Neural cell (in vitro differentiated cells): Measurements from ENCODE around the gene SCCPDH. TPM values are rescaled to one million over a fixed set of nuclear protein-coding genes. Genes with fewer than 3 reads are reported as not detected.
"Not testable (repeated sequence)": the region's sequence is repeated elsewhere in the genome, so short reads cannot be mapped to it uniquely, and the experiment has no call there.

ENCODE experiments used
- H2AFZ ChIP-seq: fragments of 200-600, 300-800 bp; sonication (generic), shearing (Covaris generic); 2 replicates; pipeline ENCODE4 v1.6.0; 2014; ENCODE audit warnings: low read depth, mild to moderate bottlenecking, antibody characterized with exemption, low read length, moderate library complexity
- H3F3A ChIP-seq: fragments of 200-600 bp; shearing (Covaris generic); 2 replicates; pipeline ENCODE4 v1.6.1; 2016; ENCODE audit warnings: mild to moderate bottlenecking, moderate library complexity, mixed read lengths, antibody characterized with exemption, low read length; ENCODE audit not compliant: insufficient read depth, poor library complexity, severe bottlenecking
- H3K27ac ChIP-seq: fragments of 200-600, 300-800 bp; sonication (generic), shearing (Covaris generic); 2 replicates; pipeline ENCODE4 v1.5.1; 2014; ENCODE audit warnings: mild to moderate bottlenecking, low read length, moderate library complexity
- H3K27me3 ChIP-seq: fragments of 300-800, 200-600 bp; sonication (generic), shearing (Covaris generic); 2 replicates; pipeline ENCODE4 v1.6.0; 2014; ENCODE audit warnings: mild to moderate bottlenecking, low read depth, low read length, moderate library complexity; ENCODE audit not compliant: insufficient read depth
- H3K36me3 ChIP-seq: fragments of 300-800, 200-600 bp; sonication (generic), shearing (Covaris generic); 2 replicates; pipeline ENCODE4 v1.5.1; 2014; ENCODE audit warnings: mild to moderate bottlenecking, antibody characterized with exemption, low read length, moderate library complexity; ENCODE audit not compliant: insufficient read depth
- H3K4me2 ChIP-seq: fragments of 300-800, 200-600 bp; sonication (generic), shearing (Covaris generic); 2 replicates; pipeline ENCODE4 v1.6.0; 2014; ENCODE audit warnings: mild to moderate bottlenecking, low read length
- H3K4me3 ChIP-seq: fragments of 300-800, 200-600 bp; sonication (generic), shearing (Covaris generic); 2 replicates; pipeline ENCODE4 v1.5.1; 2014; ENCODE audit warnings: mild to moderate bottlenecking, low read length, moderate library complexity
- H3K79me2 ChIP-seq: fragments of 200-600 bp; shearing (Covaris generic); replicated peaks from 2 replicates; pipeline ENCODE4 v1.6.0; 2014; ENCODE audit warnings: mild to moderate bottlenecking, low read length, moderate library complexity; ENCODE audit not compliant: insufficient read depth
- H3K9ac ChIP-seq: fragments of 300-800, 200-600 bp; sonication (generic), shearing (Covaris generic); 2 replicates; pipeline ENCODE4 v1.6.1; 2016; ENCODE audit warnings: mild to moderate bottlenecking, low read length, mixed read lengths
- H3K9me2 ChIP-seq: fragments of 200-600 bp; shearing (Covaris generic); 2 replicates; pipeline ENCODE4 v1.6.1; 2016; ENCODE audit warnings: mild to moderate bottlenecking, low read length, mixed read lengths; ENCODE audit not compliant: insufficient read depth
- H3K9me3 ChIP-seq: fragments of 200-600, 300-800 bp; sonication (generic), shearing (Covaris generic); 2 replicates; pipeline ENCODE4 v1.6.1; 2016; ENCODE audit warnings: mild to moderate bottlenecking, mixed run types, low read length, moderate library complexity, mixed read lengths
- H4K20me1 ChIP-seq: fragments of 200-600 bp; shearing (Covaris generic); 2 replicates; pipeline ENCODE4 v1.6.1; 2016; ENCODE audit warnings: mild to moderate bottlenecking, mixed run types; ENCODE audit not compliant: insufficient read depth
- CTCF ChIP-seq: fragments of 450-650 bp; IDR thresholded peaks from 2 replicates; pipeline ENCODE4 v1.5.1; 2014; ENCODE audit warnings: antibody characterized with exemption, mild to moderate bottlenecking, moderate library complexity; ENCODE audit not compliant: poor library complexity, severe bottlenecking
- EP300 ChIP-seq: fragments of 450-650 bp; conservative IDR thresholded peaks from 2 replicates; pipeline ENCODE4 v1.6.1; 2014; ENCODE audit warnings: antibody characterized with exemption, mild to moderate bottlenecking, moderate library complexity; ENCODE audit not compliant: poor library complexity, severe bottlenecking
- EZH2 ChIP-seq: fragments of 200-600, 300-800 bp; shearing (Covaris generic), sonication (generic); IDR thresholded peaks from 2 replicates; pipeline ENCODE4 v1.6.1; 2014; ENCODE audit warnings: antibody characterized with exemption, low read length, borderline replicate concordance, mild to moderate bottlenecking; ENCODE audit not compliant: insufficient read depth, poor library complexity, severe bottlenecking
- MXI1 ChIP-seq: fragments of 450-650 bp; conservative IDR thresholded peaks from 2 replicates; pipeline ENCODE4 v1.6.1; 2014; ENCODE audit warnings: antibody characterized with exemption, mild to moderate bottlenecking; ENCODE audit not compliant: poor library complexity, severe bottlenecking
- POLR2AphosphoS5 ChIP-seq: IDR thresholded peaks from 2 replicates; pipeline ENCODE4 v1.6.1; 2012
- RAD21 ChIP-seq: fragments of 450-650 bp; conservative IDR thresholded peaks from 2 replicates; pipeline ENCODE4 v1.6.1; 2014; ENCODE audit warnings: antibody characterized with exemption, mild to moderate bottlenecking, moderate library complexity
- REST ChIP-seq: IDR thresholded peaks from 2 replicates; pipeline ENCODE4 v1.6.1; 2012; ENCODE audit warnings: borderline replicate concordance
- SMC3 ChIP-seq: fragments of 450-650 bp; conservative IDR thresholded peaks from 2 replicates; pipeline ENCODE4 v1.6.1; 2014; ENCODE audit warnings: antibody characterized with exemption, mild to moderate bottlenecking, moderate library complexity; ENCODE audit not compliant: poor library complexity
- TAF1 ChIP-seq: IDR thresholded peaks from 2 replicates; pipeline ENCODE4 v1.6.1; 2012; ENCODE audit warnings: low read depth
- polyA plus RNA-seq: library from polyadenylated mRNA; depleted of rRNA; stranded (reverse); fragments of >200 nt; gene quantifications from 2 replicates; pipeline ENCODE4 v1.2.3, GENCODE V29; 2014

Gene SCCPDH
- polyA plus RNA-seq, 1 donor from 2014 or later: 94.2 TPM

- H3K9me2 ChIP-seq: no peaks in the 10 kb centered on the region
- no peaks in the 10 kb centered on the region for H3K79me2 ChIP-seq
- H4K20me1 ChIP-seq: no peaks in the 10 kb centered on the region
- no peaks in the 10 kb centered on the region for H3K27me3 ChIP-seq
- no peaks in the 10 kb centered on the region for H3K9me3 ChIP-seq
- H3K9ac ChIP-seq: no peak overlapping the region
- H3K27ac ChIP-seq: no peak overlapping the region
- TF ChIP-seq CTCF (no peak), REST (no peak), EP300 (no peak), SMC3 (no peak), MXI1 (no peak), EZH2 (no peak), RAD21 (no peak), POLR2AphosphoS5 (no peak), TAF1 (no peak)
- H3K4me3 ChIP-seq: no peak overlapping the region
- H3F3A ChIP-seq: no peaks in the 10 kb centered on the region
- no peak overlapping the region for H2AFZ ChIP-seq
- no peak overlapping the region for H3K4me2 ChIP-seq
- no peaks in the 10 kb centered on the region for H3K36me3 ChIP-seq
Measured at GRCh38 chr1:246809473-246809872, 85.3 kb downstream of the SCCPDH start.

- H3K9me2 ChIP-seq: no peaks in the 10 kb centered on the region
- H3K9ac ChIP-seq: no peak overlapping the region
- no peak overlapping the region for H3K27ac ChIP-seq
- H3K9me3 ChIP-seq: no peaks in the 10 kb centered on the region
- TF ChIP-seq EP300 (no peak), TAF1 (no peak), CTCF (no peak), REST (no peak), MXI1 (no peak)
- H3K36me3 ChIP-seq: no peaks in the 10 kb centered on the region
- no peak overlapping the region for H3K4me2 ChIP-seq
- no peaks in the 10 kb centered on the region for H3K79me2 ChIP-seq
- H3F3A ChIP-seq: no peaks in the 10 kb centered on the region
- H2AFZ ChIP-seq: no peak overlapping the region
- no peaks in the 10 kb centered on the region for H3K27me3 ChIP-seq
- H4K20me1 ChIP-seq: no peaks in the 10 kb centered on the region
- H3K4me3 ChIP-seq: no peak overlapping the region
Measured at GRCh38 chr1:246811985-246812384, 87.8 kb downstream of the SCCPDH start.

GRCh38 chr1:246813325-246813724 is 89.1 kb downstream of the SCCPDH start:
- H3K4me3 ChIP-seq, H3K9ac ChIP-seq, H3K9me3 ChIP-seq, H3K27ac ChIP-seq, H3K36me3 ChIP-seq, H3K9me2 ChIP-seq, H2AFZ ChIP-seq, H3K79me2 ChIP-seq, H3F3A ChIP-seq, H3K4me2 ChIP-seq, H3K27me3 ChIP-seq, H4K20me1 ChIP-seq: not testable (repeated sequence)
